Inflammatory macrophage treated with lipopolysaccharide for 1 hour (primary cell): ENCODE data around the gene DNAJB11.
"Not testable (repeated sequence)": the region's sequence is repeated elsewhere in the genome, so short reads cannot be mapped to it uniquely, and the experiment has no call there.

Experiments used
- DNase-seq, 2 donors: peaks; one replicate each; pipeline ENCODE4 v3.0.0-alpha.2; 2020 to 2022

Gene DNAJB11

DNA sequence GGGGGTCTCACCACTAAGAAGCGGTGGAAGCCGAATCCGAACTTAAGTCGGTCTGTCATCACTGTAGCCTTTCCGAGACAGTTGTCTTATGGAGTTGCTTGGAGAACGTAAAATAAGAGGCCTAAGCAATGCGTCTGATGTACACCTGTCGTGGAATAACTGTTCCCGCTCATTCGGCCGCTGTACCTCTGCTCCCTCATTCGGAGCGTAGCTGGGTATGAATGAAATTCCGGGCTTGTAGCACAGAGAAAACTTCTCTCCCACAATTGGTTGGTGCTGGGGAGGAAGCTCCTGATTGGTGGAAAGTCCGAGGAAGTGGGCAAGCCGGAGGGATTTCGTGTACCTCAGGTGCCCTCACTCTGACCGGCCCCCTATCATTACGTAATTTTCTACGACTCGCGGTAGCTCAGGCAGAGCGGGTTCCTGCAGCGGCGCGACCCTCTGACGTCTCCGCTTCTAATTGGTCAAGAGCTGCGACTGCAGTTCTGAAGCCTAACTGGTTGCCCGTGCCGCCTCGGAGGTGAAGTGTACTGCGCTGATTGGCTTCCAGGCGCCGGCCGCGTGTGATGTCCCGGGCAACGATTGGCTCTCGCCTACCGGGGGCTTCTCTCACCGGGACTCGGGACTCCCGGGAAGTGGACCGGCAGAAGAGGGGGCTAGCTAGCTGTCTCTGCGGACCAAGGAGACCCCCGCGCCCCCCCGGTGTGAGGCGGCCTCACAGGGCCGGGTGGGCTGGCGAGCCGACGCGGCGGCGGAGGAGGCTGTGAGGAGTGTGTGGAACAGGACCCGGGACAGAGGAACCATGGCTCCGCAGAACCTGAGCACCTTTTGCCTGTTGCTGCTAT, at the start of gene DNAJB11:
TSS of gene DNAJB11 (plus strand) at position 625 of the 845 bp plus-strand sequence. CDS start at position 803, 178 bp downstream.
- peak; percentile 99 to 100 for DNase-seq

DNA sequence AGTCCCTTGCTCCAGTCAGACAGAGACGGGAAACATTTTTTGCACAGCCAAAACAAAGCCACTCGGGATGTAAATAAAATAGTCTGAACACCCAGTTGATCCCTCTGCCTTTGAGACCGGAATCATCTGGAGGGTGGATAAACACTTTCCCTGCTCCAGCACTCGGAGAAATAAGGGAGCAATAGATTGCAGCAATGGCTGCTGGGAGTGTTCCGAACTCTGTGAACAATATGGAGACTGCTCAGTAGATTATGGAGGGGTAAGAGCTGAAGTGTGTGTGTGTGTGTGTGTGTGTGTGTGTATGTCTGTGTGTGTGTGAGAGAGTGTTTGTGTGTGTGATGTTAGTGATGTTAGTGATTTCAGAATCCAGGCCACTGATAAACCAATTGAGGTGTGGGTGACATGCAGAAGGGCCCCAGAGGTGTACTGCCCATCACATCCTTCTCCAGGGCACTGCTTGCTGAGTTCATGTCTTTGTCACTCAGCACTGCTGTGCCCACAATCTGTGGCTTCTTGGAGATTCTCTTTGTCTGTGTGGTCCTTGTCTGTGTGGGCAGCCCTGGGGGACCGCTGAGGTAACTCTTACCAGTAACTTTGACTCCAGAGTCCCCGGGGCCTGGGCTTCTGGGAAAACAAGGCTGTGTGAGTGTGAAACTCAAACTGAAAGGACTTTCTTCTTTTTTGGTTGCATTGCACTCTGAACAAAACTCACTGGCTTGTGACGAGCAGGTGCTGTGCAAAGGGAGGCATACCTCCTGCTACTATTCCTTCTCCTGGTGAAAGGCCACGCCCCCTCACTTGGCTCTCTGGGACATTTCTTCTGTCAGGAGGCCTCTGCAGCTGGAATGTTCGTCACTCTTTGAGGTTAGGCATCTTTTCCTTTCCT, 49.3 kb upstream of the DNAJB11 start:
- no peak for DNase-seq

DNA sequence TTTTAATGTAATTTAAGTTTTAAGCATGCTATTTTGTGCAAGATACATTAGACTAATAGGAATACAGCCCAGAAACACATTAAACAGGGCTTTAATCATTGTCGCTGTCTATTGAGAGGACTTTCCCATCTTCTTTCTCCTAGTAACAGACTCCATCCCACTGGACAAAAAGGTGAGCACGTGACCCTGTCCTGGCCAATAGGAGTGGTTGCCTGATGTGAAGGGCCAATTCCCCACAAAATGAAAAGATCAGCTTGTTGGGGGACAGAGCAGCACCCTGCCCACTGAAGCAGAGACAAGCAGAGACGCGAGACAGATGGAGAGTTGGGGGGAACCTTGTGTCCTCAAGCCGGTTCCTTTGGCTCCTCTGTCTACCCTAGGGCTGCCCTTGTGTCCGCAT, 47.5 kb upstream of the DNAJB11 start:
- no peak for DNase-seq

DNA sequence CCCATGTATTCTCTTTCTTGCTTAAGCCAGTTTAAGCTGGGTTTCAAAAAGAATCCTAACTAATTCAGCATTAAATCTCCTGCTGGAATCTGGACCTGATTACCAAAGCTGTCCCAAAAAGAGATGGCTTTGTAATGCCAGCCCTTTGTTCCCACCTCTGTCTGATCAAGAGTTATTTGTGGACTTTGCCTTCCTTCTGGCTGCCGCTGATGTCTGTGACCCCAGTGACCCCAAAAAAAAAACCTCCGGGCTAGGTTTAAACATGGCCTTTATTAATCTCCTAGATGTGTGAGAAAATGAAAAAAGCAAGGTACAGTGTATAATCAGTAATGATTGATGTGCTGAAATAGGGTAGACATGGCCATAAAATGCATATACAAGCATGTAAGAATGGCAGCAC, 47.1 kb upstream of the DNAJB11 start:
- no peak for DNase-seq

DNA sequence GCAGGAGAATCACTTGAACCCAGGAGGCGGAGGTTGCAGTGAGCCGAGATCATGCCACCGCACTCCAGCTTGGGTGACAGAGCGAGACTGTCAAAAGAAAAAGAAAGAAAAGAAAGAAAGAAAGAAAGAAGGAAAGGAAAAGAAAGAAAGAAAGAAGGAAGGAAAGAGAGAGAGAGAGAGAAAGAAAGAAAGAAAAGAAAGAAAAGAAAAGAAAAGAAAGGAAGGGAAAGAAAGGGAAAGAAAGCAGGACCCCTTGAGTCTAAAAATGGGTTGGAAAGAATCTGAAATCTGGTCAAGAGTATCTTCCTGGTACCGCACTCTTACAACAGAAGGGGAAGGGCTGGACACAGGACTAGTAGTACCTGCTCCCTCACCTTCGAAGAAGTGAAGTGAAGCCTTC, 45.9 kb upstream of the DNAJB11 start:
- no peak for DNase-seq

DNA sequence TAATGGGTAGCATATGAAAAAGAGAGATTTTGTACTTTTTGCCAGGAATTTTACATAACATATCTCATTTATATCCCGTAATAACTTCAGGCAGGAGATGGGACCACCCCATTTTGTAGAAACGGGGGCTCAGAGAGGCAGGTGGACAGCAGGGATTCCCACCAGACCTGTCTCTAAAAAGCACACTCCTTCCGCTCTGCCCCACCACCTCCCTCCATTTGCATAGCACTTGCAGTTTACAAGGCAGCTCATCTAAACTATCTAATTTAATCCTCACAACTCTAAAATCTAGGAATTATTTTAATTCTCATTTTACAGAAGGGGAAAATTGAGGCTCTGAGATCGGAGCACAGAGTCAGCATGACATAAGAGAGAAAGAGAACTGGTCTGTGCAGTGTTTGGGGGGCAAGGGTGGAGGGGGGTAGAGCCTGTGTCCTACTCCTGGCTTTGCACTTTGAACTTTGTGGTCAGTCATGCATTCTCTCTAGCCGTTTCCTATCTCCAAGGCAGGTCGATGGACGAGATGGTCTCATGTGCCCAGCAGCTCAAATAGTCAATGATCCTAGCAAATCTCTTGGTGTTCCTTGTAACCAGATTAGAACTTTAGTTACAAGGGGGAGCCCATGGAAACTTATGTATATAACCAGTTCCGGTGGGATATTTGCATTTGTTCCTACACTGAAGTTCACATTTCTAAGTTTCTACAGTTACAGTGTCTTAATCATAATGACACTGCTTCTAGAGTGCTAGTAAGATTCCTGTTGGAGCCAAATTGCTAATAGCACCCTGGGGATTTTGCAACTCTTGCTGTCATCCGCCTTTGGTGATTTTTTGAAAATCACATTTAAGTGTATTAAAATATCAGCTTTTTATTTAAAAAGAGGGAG, 44.9 kb upstream of the DNAJB11 start:
- DNase-seq = no peak

DNA sequence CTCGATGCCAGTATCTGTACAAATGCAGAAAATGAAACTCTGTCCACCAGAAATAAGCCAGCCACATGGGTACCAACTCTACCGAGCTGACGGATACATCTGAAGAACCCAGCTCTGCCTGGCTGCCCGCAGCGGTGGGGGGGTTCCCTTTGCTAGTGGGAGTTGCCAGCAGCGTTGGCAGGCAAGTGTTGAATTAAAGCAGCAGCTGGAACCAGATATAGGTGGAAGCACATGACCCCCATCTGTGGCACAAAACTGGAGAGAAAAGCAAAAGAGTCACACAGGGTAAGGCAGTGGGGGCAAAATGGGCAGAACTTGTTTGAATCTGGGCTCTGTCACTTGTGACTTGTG, 44.3 kb upstream of the DNAJB11 start:
- DNase-seq = no peak

DNA sequence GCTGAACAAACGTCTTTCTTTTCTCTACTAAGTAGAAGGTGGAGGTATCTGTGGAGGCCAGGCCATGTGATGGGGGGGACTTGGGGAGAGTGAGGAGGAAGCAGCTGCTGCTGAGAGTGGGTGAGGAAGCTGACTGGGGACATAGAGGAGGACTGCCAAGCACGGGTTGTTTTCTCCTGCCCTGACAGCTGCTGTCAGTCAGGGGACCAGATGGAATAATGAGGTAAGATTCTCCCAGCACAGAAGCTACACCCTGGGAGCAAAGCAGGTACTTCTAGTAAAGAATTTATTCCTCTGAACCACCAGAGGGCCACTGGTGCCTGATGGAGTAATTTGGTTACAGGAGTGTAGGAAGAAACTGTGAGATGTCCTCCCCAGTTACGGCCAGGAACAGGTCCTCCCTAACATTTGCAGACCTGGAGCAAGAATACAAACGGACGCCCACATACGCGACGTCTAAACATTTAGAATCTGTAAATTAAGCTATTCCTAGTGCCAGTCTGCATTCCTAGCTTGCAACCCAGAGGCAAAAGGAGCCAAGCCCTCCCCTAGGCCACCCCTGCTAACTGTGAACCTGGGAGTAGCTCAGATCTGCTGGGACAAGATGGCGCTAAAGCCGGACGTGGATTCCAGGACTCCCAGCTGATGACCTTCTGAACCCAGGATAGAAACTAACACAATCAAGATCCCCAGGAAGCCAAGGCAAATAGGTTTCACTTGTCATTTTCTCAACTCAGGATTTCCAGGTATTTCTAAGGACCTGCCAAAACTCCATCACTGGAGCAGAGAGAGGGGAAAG, 41.1 kb upstream of the DNAJB11 start:
- DNase-seq = no peak

DNA sequence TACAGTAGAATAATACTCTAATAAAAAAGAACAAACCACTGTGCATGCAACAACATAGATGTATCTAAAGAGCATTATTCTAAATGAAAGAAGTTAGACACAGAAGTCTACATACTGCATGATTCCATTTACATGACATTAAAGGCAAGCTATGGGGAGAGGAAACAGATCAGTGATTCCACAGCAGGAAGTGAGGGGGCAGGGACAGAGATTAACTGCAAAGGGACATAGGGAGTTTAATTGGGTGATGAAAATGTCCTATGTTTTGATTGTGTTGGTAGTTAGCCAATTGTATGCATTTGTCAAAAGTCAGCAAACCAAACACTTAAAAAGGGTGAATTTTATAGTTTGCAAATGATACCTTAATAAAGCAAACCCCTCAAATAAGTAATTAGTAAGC, 40.1 kb upstream of the DNAJB11 start:
- DNase-seq = no peak

DNA sequence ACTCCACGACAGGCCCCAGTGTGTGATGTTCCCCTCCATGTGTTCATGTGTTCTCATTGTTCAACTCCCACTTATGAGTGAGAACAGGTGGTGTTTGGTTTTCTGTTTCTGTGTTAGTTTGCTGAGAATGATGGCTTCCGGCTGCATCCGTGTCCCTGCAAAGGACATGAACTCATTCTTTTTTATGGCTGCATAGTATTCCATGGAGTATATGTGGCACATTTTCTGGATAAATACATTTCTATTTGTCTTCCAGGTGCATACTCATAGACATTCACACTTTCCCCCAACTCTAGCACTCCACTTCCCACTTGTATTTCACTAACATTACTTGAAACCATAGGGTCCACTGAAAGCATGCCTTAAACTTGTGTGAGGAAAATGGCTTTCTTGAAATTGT, 38.8 kb upstream of the DNAJB11 start:
- DNase-seq = not testable (repeated sequence)

DNA sequence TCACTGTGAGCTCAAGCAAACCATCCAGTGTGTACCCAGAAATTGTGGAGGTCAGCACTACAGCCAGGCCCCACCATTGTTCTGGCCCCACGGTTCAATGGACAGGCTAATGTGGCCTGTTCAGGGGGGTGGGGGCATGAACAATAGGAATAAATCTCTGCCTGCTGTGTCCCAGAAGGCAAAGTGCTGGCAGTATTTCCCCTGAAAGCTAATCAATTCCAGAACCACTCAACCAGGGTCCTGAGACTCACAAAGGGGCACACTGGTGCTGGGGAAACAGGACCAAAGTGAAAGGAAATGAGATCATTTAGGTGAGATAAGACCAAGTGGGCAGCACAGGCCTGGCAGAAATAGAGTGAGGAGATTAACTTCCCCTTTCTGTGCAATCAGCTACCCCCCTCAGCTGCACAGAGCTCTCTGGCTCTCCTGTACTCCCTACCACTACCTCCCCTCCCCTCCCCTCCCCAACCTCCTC, 37.9 kb upstream of the DNAJB11 start:
- DNase-seq = peak in 1 of 2 donors; percentile 41

DNA sequence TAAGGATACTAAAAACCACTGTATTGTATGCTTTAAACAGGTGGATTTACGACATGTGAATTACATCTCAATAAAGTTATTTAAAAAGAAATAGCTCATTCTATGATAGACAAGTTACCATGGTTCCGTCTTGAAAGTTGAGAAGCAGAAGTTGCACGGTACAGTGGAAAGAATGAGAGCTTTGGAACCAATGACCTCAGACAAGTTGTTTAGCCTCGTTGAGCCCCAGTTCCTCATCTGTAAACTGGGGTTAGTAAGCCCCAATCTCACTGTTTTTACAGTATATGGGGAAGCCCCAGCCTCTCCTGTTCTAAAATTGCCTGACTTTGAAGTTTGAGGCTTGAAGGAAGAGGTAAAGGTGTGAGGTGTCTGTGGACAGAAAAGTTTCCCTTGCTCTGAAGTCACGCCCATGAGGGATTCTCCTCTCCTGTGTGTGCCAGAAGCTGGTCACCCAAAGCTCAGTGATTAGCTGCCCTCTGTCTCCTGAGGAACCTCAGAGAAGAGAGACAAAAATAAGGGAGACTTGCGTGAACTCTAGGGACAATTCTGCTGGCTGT, 36.3 kb upstream of the DNAJB11 start:
- peak; percentile 82 to 83 for DNase-seq

DNA sequence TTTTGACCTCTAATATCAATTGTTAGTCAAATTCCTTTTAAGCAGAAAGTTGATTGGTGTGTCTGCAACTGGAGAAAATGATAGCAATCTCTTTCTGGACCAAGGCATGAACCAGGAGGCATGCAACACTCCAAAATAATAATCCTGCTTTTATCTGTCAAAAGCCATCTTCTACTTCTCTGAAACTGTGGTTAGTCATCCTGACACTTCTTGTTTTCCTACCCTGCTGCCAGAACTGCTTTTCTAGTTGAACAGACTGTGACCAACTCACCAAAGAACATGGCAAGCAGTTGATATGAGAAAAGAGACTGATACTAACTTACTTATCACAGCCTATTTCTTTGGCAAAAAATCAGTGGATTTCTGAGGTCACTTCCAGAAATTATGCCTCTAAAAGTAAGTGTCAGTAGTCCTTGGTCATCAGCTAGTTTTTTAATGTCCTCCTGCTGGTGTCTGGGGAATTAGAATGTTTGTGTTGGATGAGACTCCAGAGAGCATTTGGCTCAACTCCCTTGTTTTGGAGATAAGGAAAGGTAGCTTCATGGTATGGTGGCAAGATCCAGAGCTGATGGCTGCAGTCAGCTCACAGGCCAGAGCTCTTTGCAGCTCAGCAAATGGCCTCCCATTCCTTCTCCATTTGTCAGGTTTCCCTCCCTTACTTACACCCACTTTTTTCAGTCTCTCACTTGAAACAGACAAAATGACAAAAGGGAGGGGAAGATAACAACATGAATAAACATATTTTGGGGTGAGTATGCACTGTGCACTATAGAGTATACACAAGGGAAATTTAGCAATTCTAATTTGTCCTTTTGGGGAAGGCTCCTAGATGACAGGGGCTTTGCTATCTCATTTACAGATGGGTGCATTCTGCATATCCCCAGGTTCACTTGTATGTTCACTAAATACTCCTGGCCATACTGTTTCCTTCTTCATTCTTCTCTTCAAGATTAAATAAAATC, 33.4 kb upstream of the DNAJB11 start:
- DNase-seq = peak; percentile 22 to 30

DNA sequence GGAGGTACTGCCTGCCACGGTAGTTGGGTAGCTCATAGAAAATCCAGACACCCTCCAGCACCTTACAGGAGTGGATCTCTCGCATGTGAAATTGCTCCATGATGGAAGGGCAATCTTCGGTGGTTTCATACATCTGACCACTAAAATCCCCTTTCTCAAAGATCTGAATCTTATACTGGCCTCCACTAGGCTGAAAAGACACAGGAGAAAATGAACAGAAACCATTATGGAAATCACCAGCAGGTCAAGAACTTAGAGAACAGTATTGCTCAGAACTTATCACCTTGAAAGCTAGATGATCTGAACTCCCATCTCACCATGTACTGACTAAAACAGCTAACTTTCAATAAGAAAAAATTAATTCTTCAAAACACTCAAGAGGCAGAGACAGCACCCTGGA, 31.7 kb upstream of the DNAJB11 start:
- no peak for DNase-seq

DNA sequence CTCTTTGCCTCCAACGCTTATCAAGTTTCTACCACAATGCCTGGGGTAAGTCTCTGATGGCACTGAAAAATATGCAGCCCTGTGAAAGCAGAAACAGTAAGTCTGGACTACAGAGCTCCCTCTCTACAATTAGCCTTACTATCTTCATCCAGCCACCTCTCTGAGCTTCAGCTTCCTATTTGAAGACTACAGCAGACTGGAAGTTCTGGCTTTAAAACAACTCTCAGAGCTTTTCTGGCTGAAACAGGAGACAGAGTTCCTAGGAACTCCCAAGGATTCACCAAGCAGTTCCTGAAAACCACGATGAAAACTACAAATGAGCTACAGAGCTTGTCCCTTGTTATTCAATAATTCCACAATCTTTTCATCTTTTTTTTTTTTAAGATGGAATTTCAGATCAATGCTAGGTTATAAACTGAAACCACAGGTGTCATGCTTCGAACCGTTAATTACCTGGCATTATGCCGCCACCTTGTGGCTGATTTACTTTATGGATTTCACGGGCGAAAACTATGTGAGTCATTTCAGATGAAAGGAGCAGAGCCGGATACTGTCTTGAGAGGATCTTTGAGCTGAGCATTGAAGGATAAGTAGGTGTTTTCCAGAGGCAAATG, 30.2 kb upstream of the DNAJB11 start:
- DNase-seq = peak; percentile 37 to 86

DNA sequence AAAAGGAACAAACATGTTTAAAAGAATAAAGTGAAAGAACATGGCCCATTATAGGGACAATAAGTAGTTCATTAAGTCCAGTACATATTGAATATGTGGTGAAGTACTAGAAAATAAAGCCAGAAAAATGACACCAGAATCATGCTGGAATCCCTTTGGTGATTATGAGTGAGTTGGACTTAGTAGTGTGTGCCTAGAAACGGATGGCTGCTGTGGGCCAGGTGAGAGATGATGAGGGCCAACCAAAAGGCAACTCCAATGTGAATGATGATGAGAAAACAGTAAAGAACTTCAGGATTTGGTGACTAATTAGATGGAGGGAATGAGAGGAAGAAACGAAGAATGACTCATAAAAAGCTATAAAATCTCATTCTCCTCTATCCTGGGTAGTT, 29.7 kb upstream of the DNAJB11 start:
- no peak for DNase-seq

DNA sequence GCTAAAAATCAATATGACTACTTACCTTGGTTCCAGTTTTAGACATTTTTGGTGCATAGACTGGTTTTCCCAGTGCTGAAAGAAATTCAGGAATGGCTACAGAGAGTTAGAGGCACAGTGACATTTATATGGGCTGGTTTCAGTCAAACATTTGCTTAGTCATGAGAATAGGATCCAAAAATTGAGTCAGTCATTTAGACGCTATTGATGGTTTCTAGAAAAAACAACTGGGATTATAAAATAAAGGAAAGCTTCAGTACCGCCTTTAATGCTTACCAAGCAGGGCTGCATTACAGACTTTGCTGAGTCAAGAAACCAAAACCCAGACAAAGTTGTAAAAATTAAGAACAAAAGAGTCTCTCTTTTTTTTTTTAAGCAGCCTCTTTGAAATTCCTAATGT, 26.2 kb upstream of the DNAJB11 start, which contains the start of gene CRYGS:
TSS of gene CRYGS (minus strand) at position 100 of the 400 bp plus-strand sequence. CDS start at position 46, 54 bp downstream.
- no peak for DNase-seq

DNA sequence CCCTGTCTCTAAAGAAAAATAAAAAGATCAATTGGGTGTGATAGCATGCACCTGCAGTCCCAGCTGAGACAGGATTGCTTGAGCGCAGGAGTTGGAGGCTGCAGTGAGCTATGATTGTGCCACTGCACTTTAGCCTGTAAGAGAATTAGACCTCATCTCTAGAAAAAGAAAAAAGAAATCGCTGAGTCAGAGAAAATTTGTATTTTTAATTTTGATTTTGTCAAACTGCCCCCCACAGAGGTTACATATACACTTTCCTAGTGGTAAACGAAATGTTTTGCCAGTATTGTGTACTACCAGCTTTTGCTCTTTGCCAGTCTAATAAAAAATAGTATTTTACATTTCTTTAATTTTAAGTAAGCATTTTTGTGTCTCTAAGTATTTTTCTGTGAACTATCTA, 21.0 kb upstream of the DNAJB11 start:
- DNase-seq = no peak

DNA sequence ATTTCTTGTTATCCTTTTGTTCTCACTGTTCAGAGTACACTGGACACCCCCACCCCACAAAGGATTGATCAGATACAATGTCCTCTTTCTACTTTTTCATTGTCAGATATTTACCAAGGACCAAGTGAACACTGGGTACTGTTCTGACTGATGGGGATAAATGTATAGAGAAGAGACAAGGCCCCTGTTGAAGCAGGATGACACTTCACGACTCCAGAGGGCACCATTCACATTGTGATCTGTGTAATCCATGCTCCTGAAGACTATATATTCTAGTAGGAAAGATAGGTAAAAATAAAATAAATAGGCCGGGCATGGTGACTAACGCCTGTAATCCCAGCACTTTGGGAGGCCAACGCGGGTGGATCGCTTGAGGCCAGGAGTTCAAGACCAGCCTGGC, 19.1 kb upstream of the DNAJB11 start:
- no peak for DNase-seq
